Endothelial cell of hepatic sinusoid (primary cell): ENCODE results near the gene GCKR.
"Not testable (repeated sequence)": the region's sequence is repeated elsewhere in the genome, so short reads cannot be mapped to it uniquely, and the experiment has no call there.

Experiments
- in situ Hi-C: cut with HindIII; loops from 2 replicates; pipeline ENCODE4 v1.10.0; 2017; ENCODE audit warnings: low sequenced_read_pairs

Gene GCKR

DNA sequence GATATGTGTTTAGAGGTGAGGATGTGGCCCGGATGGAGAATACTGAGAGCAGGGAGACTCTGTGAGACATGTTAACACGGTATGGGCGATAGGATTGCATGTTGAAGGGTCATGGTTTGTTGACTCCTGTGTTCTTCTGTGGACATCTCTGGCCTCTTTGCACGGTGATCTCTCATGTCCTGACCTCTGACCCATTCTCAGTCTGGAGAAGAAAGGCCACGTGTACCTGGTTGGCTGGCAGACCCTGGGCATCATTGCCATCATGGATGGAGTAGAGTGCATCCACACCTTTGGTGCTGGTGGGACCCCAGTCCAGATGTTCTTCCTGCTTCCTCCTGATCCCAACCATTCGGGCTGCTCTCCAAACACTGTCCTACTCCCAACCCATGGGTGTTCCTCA is 9.9 kb downstream of the GCKR start:
- in situ Hi-C loops = no loop called here

- in situ Hi-C loops = no loop called here
Measured at GRCh38 chr2:27507293-27507692, 10.7 kb downstream of the GCKR start.

DNA sequence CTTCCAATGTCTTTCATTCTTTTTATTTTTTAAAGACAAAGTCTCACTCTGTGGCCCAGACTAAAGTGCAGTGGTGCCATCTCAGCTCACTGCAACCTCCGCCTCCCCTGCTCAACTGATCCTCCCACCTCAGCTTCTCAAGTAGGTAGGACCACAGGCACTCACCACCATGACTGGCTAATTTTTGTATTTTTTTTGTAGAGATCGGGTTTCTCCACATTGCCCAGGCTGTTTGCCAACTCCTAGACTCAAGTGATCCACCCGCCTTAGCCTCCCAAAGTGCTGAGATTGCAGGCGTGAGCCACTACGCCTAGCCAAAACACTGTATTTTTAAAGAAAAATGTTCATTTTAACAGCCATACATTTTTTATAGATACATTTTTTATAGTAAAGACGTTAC is 12.7 kb downstream of the GCKR start:
- in situ Hi-C loops = no loop called here

DNA sequence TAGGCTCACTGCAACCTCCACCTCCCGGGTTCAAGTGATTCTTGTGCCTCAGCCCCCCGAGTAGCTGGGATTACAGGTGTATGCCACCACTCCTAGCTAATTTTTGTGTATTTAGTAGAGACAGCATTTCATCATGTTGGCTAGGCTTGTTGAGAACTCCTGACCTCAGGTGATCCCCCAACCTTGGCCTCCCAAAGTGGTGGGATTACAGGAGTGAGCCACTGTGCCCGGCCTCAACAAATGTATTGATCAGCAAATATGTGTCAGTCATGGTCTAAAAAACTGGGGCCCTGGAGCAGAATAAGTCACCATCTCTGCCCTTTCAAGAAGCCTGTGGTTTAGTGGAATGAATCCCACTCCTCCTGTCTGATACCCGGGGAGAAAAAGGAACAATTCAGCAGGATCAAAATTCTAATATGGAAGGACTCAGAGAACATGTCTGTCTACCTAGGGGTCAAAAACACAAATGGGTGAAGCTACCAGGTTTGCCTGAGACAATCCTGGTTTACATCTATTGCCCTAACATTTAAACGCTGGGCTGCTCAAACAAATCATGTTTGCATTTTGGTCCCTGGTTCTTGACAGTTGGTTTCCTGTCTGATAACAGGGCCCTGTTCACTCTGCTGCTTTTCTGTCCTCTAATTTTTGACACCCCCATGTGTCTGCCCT is 21.6 kb downstream of the GCKR start:
- in situ Hi-C loops = no loop called here

DNA sequence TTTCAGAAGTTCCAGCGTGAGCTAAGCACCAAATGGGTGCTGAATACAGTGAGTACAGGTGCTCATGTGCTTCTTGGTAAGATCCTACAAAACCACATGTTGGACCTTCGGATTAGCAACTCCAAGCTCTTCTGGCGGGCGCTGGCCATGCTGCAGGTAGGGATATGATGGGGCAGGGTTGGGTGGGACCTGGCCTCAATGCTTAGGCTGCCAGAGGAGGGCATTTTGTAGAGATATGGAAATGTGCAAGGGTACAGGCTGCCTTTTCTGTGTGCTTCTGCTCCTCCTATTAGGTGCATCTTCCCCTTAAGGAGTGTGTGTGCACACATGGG is 22.1 kb downstream of the GCKR start:
- in situ Hi-C loops = no loop called here

GRCh38 chr2:27520316-27520715 is 23.7 kb downstream of the GCKR start:
- in situ Hi-C loops = no loop called here

DNA sequence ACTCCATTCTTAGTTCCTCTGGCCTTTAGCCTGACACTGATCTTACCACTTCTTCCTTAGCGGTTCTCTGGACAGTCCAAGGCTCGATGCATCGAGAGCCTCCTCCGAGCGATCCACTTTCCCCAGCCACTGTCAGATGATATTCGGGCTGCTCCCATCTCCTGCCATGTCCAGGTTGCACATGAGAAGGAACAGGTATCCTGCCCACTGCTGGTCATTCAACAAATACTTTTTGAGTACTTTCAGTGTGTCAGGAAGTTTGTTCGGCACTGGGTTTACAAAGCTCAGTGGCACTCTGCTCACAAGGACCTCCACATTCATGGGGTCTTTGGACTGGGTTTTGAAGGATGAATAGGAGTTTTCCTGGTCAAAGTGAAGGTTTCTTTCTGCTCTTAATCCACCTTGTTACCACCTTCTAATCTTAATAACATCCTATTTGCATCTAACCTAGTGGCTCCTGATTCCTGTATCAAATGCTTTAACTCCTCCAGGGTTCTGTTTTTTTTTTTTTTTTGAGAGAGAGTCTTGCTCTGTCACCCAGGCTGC is 25.8 kb downstream of the GCKR start:
- in situ Hi-C loops = no loop called here

DNA sequence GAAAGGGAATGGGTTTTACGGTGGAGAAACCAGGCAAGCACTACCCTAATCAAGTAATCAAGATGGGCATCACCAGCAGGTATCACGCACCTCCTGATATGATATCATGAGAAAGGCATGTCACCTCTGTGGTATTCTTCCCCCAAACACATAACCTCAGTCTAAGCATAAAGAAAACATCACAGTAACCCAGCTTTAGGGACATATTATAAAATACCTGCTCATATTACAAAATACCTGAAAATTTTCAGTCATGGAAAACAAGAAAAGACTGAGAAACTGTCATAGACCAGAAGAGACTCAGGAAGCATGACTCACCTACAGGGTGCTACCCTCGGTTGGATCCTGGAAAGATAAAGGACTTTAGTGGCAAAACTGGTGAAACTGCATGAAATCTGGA is 30.5 kb downstream of the GCKR start:
- in situ Hi-C loops = no loop called here

DNA sequence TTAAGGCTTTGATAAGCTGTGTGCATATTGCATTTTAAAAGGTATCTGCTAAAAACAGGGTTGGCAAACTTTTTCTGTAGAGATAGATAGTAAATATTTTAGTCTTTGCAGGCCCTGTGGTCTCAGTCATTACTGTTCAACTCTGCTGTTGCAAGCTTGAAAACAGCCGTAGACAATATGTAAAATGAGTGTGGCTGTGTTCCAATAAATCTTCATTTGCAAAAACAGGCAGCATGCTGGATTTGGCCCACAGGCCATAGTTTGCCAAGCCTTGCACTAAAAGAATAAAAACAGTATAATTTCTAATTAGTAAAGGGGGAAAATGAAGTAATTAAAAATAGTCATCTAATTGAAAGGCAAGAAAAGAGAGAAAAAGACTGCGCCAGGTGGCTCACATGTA is 35.3 kb downstream of the GCKR start:
- in situ Hi-C loops = no loop called here

DNA sequence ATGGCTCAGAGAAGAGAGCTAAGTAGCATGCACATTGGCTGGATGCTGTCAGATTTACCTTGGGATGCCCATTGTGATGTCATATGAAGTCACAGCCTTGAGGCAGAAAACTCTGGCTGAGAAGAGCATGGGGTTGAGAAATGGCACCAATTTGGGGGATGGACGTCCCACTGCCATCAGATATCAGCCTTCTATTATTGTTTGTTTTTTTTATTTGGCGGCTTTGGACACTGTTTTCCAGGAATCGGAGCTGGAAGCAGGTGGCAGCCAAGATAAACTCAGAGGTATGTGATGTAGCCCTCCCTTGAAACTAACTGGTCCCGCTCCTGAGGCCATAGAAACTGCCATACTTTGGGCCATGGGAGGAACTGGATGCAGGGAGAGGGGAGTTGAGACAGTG is 40.6 kb downstream of the GCKR start:
- in situ Hi-C loops = no loop called here

DNA sequence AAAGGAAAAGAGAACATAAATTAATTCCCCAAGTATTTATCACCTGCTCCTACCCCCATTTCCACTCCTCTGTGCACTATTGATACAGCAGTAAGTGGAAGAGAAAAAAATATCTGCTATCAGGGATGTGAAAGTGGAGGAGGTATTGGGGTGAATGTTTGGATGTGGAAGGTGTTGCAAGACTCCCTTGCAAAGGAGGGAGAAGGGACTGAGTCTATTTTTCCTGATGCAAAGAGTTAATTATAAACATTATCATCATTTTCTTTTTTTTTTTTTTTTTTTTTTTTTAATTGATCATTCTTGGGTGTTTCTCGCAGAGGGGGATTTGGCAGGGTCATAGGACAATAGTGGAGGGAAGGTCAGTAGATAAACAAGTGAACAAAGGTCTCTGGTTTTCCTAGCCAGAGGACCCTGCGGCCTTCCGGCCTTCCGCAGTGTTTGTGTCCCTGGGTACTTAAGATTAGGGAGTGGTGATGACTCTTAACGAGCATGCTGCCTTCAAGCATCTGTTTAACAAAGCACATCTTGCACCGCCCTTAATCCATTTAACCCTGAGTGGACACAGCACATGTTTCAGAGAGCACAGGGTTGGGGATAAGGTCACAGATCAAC is 42.3 kb downstream of the GCKR start:
- in situ Hi-C loops = not testable (repeated sequence)

DNA sequence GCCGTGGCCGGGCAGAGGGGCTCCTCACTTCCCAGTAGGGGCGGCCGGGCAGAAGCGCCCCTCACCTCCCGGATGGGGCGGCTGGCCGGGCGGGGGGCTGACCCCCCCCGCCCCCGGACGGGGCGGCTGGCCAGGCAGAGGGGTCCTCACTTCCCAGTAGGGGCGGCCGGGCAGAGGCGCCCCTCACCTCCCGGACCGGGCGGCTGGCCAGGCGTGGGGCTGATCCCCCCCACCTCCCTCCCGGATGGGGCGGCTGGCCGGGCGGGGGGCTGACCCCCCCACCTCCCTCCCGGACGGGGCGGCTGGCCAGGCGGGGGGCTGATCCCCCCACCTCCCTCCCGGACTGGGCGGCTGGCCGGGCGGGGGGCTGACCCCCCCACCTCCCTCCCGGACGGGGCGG is 43.0 kb downstream of the GCKR start:
- in situ Hi-C loops = not testable (repeated sequence)

- in situ Hi-C loops = no loop called here
Measured at GRCh38 chr2:27544143-27544821, 47.6 kb downstream of the GCKR start.

- in situ Hi-C loops = no loop called here
Measured at GRCh38 chr2:27545348-27546141, 48.9 kb downstream of the GCKR start.

DNA sequence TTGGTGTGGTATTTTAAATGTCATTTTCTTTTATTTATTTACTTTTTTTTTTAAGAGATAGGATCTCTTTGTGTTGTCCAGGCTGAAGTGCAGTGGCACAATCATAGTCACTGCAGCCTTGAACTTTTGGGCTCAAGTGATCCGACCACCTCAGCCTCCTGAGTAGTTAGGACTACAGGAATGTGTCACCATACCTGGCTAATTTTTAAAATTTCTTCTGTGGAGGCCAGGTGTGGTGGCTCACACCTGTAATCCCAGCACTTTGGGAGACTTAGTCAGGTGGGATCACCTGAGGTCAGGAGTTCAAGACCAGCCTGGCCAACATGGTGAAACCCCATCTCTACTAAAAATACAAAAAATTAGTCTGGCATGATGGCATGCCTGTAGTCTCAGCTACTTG is 52.7 kb downstream of the GCKR start:
- in situ Hi-C loops = no loop called here

DNA sequence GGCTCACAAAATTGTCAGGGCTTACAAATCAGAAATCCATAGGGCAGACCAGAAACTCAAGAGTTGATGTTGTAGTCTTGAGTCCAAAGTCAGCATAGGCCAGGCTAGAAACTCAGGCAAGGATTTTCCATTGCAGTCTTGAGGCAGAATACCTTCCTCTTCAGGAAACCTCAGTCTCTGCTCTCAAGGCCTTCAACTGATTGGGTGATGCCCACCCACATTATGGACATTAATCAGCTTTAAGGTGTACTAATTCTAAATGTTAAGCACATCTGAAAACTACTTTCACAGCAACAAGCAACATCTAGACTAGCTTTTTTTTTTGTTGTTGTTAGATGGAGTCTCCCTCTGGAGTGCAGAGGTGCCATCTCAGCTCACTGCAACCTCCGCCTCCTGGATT is 54.9 kb downstream of the GCKR start:
- in situ Hi-C loops = no loop called here

DNA sequence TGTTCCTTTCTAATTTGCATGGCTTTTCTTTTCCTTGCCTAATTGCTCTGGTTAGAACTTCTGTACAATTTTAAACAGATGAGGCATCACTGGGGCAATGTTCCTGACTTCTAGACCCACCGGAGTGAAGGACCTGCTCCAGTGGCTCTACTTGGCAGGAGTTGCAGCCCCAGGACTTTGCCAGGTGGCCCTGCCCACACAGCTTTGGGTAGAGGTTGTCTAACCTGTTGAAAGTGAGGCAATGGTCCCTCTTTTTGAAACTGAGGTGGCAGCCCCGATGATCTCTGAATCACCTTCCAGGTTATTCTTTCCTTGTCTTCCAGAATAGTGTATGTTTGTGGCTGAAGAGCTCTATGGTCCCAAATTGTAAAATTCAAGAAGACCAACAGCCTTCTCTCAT is 56.3 kb downstream of the GCKR start:
- in situ Hi-C loops = no loop called here

- in situ Hi-C loops = not testable (repeated sequence)
Measured at GRCh38 chr2:27554451-27554850, 57.8 kb downstream of the GCKR start.

DNA sequence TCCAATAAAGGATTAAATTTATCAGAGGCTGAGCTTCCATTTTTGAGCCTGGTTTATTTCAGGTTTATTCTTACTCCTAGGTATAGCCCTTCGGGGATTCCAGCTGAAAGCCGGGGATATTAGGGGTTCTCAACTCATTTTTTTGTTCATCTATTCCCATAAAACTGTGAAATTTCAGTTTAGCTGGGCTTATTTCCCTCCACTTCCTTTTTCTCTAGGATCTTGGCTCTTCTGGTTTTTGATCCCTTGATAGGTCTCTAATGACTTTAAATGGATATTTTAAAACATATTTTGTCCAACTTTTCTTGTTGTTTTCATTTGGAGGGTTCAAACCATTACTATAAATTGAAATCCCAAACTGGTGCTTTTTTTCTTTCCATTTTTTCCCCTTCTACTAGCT is 62.6 kb downstream of the GCKR start:
- in situ Hi-C loops = no loop called here

DNA sequence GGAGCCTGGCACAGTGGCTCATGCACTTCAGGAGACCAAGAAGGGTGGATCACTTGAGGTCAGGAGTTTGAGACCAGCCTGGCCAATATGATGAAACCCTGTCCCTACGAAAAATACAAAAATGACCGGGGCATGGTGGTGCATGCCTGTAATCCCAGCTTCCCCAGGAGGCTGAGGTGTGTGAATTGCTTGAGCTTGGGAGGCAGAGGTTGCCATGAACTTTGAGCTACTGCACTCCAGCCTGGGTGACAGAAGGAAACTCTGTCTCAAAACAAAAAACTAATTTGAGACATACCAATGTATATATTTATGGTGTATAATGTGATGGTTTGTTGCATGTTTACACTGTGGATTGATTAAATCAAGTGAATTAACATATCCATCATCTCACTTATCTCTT is 64.4 kb downstream of the GCKR start:
- in situ Hi-C loops = no loop called here

DNA sequence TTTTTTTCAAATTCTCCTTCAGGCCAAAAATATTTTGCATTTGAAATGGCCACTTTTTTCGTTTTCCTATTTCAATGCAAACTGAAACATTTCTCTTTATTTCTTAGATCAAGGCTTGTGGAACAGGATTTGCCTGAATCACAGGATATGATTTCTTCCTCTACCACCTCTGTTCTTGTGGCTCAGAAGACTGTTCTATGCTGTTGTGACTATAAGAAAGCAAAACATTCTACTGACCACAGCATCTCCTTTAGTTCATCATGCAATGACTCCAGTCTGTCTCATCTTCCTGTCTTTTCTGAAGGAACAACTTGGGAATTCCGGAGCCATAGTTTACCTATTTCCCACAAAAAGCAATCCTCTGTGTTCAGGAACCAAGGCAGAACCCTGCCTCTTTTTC is 70.0 kb downstream of the GCKR start:
- in situ Hi-C loops = no loop called here

DNA sequence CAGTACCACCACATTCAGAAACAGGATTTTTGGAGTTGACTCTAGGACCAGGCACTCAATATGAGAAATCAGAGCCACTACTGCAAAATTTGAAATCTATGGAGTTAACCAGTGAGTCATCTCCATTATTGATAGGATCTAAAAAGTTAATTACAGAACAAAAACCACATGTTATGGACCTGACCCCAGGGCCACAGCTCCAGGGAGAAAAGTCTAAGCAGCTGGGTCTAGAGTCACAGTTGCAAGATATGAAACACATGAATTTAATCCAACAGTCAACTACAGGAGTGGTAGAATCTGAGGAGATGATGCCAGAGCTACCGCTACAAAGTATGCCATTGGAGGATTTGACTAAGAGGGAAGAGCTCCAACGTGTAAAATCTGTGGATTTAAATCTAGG is 72.8 kb downstream of the GCKR start:
- in situ Hi-C loops = no loop called here
